H9 (cell line): ENCODE results near the gene CHCHD6. TPM values are rescaled to one million over a fixed set of nuclear protein-coding genes. Genes with fewer than 3 reads are reported as not detected.

Experiments
- DNase-seq: peaks from one replicate; pipeline ENCODE4 v3.0.0-alpha.2; 2017
- H2AFZ ChIP-seq: one replicate; pipeline ENCODE4 v1.6.1; 2013; ENCODE audit warnings: mild to moderate bottlenecking, low read length, control low read depth, moderate library complexity
- H2AK5ac ChIP-seq: 2 replicates; pipeline ENCODE4 v1.6.1; 2013; ENCODE audit warnings: low read length, control low read depth, mixed read lengths; ENCODE audit not compliant: insufficient read length
- H2BK120ac ChIP-seq: one replicate; pipeline ENCODE4 v1.6.1; 2013; ENCODE audit warnings: low read depth, mild to moderate bottlenecking, low read length, control low read depth, inconsistent platforms; ENCODE audit not compliant: poor library complexity, severe bottlenecking
- H2BK12ac ChIP-seq: 2 replicates; pipeline ENCODE4 v1.6.1; 2013; ENCODE audit warnings: low read length, control low read depth, mixed read lengths, low read depth; ENCODE audit not compliant: insufficient read length
- H2BK15ac ChIP-seq: 2 replicates; pipeline ENCODE4 v1.6.1; 2013; ENCODE audit warnings: low read depth, low read length, control low read depth
- H2BK20ac ChIP-seq: one replicate; pipeline ENCODE4 v1.6.1; 2013; ENCODE audit warnings: low read depth, mild to moderate bottlenecking, low read length, control low read depth, inconsistent platforms; ENCODE audit not compliant: poor library complexity, severe bottlenecking
- H2BK5ac ChIP-seq: 2 replicates; pipeline ENCODE4 v1.6.1; 2013; ENCODE audit warnings: low read length, control low read depth, mixed read lengths; ENCODE audit not compliant: insufficient read length
- H3K14ac ChIP-seq: 2 replicates; pipeline ENCODE4 v1.6.1; 2013; ENCODE audit warnings: low read length, control low read depth; ENCODE audit not compliant: insufficient read depth
- H3K18ac ChIP-seq: 2 replicates; pipeline ENCODE4 v1.6.1; 2013; ENCODE audit warnings: low read depth, mild to moderate bottlenecking, mixed read lengths, low read length, control low read depth; ENCODE audit not compliant: insufficient read length
- H3K23ac ChIP-seq: 2 replicates; pipeline ENCODE4 v1.6.1; 2013; ENCODE audit warnings: low read length, control low read depth, mixed read lengths, low read depth; ENCODE audit not compliant: insufficient read length
- H3K23me2 ChIP-seq: 2 replicates; pipeline ENCODE4 v1.6.1; 2013; ENCODE audit warnings: low read depth, mild to moderate bottlenecking, mixed read lengths, low read length, control low read depth; ENCODE audit not compliant: insufficient read length, poor library complexity, severe bottlenecking
- H3K27ac ChIP-seq: 2 replicates; pipeline ENCODE4 v1.5.1; 2013; ENCODE audit warnings: low read length, control low read depth, mixed read lengths, low read depth; ENCODE audit not compliant: insufficient read length
- H3K27me3 ChIP-seq: 2 replicates; pipeline ENCODE4 v1.6.1; 2013; ENCODE audit warnings: low read length, control low read depth, inconsistent platforms; ENCODE audit not compliant: insufficient read depth
- H3K4ac ChIP-seq: 2 replicates; pipeline ENCODE4 v1.6.1; 2013; ENCODE audit warnings: low read depth, mild to moderate bottlenecking, control low read depth, inconsistent platforms, low read length, moderate library complexity
- H3K4me1 ChIP-seq: 2 replicates; pipeline ENCODE4 v1.6.1; 2013; ENCODE audit warnings: low read length, control low read depth, inconsistent platforms; ENCODE audit not compliant: insufficient read depth
- H3K4me2 ChIP-seq: 2 replicates; pipeline ENCODE4 v1.6.1; 2013; ENCODE audit warnings: low read length, control low read depth, mixed read lengths; ENCODE audit not compliant: insufficient read length, insufficient read depth
- H3K56ac ChIP-seq: 2 replicates; pipeline ENCODE4 v1.6.1; 2013; ENCODE audit warnings: low read depth, mild to moderate bottlenecking, mixed read lengths, low read length, control low read depth; ENCODE audit not compliant: insufficient read length
- H3K79me1 ChIP-seq: 2 replicates; pipeline ENCODE4 v1.6.1; 2013; ENCODE audit warnings: low read depth, mild to moderate bottlenecking, moderate library complexity, low read length, control low read depth, inconsistent platforms; ENCODE audit not compliant: insufficient read depth, poor library complexity, severe bottlenecking
- H3K79me2 ChIP-seq: 2 replicates; pipeline ENCODE4 v1.6.1; 2013; ENCODE audit warnings: low read length, control low read depth, inconsistent platforms; ENCODE audit not compliant: insufficient read depth
- H3K9ac ChIP-seq: 2 replicates; pipeline ENCODE4 v1.6.1; 2013; ENCODE audit warnings: low read length, control low read depth, mixed read lengths; ENCODE audit not compliant: insufficient read length; ENCODE audit errors: extremely low read depth
- H3K9me3 ChIP-seq: one replicate; pipeline ENCODE4 v1.6.1; 2013; ENCODE audit warnings: low read depth, low read length, inconsistent platforms; ENCODE audit not compliant: control insufficient read depth
- H3T11ph ChIP-seq: one replicate; pipeline ENCODE4 v1.6.1; 2013; ENCODE audit warnings: mild to moderate bottlenecking, low read length, control low read depth, inconsistent platforms
- H4K20me1 ChIP-seq: one replicate; pipeline ENCODE4 v1.6.1; 2013; ENCODE audit not compliant: control insufficient read depth, insufficient read length, insufficient read depth
- H4K5ac ChIP-seq: 2 replicates; pipeline ENCODE4 v1.6.1; 2013; ENCODE audit warnings: low read depth, mild to moderate bottlenecking, mixed read lengths, low read length, control low read depth; ENCODE audit not compliant: insufficient read length
- H4K8ac ChIP-seq: replicated peaks from 2 replicates; pipeline ENCODE4 v1.6.1; 2013; ENCODE audit warnings: low read length, control low read depth, mixed read lengths, low read depth; ENCODE audit not compliant: insufficient read length
- H4K91ac ChIP-seq: 2 replicates; pipeline ENCODE4 v1.6.1; 2013; ENCODE audit warnings: low read depth, mild to moderate bottlenecking, moderate library complexity, mixed read lengths, low read length, control low read depth; ENCODE audit not compliant: insufficient read length
- H3K27ac Mint-ChIP-seq, 3 experiments: 2 replicates in 2 of 3; 3 replicates in 1 of 3; pipeline ENCODE4 v1.8.0; 2020 to 2021; ENCODE audit warnings: mixed read lengths in 3 of 3, mild to moderate bottlenecking in 1 of 3, moderate library complexity in 1 of 3
- H3K27me3 Mint-ChIP-seq: 2 replicates; pipeline ENCODE4 v1.8.0; 2021; ENCODE audit warnings: low read depth, mild to moderate bottlenecking, moderate library complexity, mixed read lengths
- H3K36me3 Mint-ChIP-seq, 3 experiments: 2 replicates in 2 of 3; 3 replicates in 1 of 3; pipeline ENCODE4 v1.8.0; 2020 to 2021; ENCODE audit warnings: low read depth in 3 of 3, mixed read lengths in 3 of 3; ENCODE audit not compliant: insufficient read depth in 1 of 3
- H3K4me1 Mint-ChIP-seq, 2 experiments: 2 replicates each; pipeline ENCODE4 v1.8.0; 2020; ENCODE audit warnings: mixed read lengths in 2 of 2
- H3K4me3 Mint-ChIP-seq, 2 experiments: 2 replicates in 1 of 2; 3 replicates in 1 of 2; pipeline ENCODE4 v1.8.0; 2020 to 2021; ENCODE audit warnings: mild to moderate bottlenecking in 2 of 2, mixed read lengths in 2 of 2, moderate library complexity in 1 of 2
- H3K9me3 Mint-ChIP-seq, 2 experiments: 2 replicates in 1 of 2; 3 replicates in 1 of 2; pipeline ENCODE4 v1.8.0; 2020; ENCODE audit warnings: mild to moderate bottlenecking in 2 of 2, mixed read lengths in 2 of 2, moderate library complexity in 1 of 2
- CTCF ChIP-seq: fragments of 200-600 bp; sonication (generic); conservative IDR thresholded peaks from 3 replicates; pipeline ENCODE4 v1.8.0; 2021; ENCODE audit warnings: antibody characterized with exemption, mild to moderate bottlenecking
- WGBS: extraction: QIAGEN DNeasy Blood & Tissue Kit; methylation state at CpG from one replicate; pipeline ENCODE4 v1.1.7; 2013; ENCODE audit warnings: missing lambda C conversion rate, low lambda C conversion rate, mixed read lengths; ENCODE audit not compliant: insufficient read length; ENCODE audit errors: extremely low coverage; 5-methylcytosine and 5-hydroxymethylcytosine counted together
- total RNA-seq: library from RNA; stranded (reverse); gene quantifications from 2 replicates; pipeline ENCODE4 v1.2.1, GENCODE V29; 2021

CHCHD6 gene
- total RNA-seq, 1 experiment from 2014 or later, result 34.2 TPM

DNA sequence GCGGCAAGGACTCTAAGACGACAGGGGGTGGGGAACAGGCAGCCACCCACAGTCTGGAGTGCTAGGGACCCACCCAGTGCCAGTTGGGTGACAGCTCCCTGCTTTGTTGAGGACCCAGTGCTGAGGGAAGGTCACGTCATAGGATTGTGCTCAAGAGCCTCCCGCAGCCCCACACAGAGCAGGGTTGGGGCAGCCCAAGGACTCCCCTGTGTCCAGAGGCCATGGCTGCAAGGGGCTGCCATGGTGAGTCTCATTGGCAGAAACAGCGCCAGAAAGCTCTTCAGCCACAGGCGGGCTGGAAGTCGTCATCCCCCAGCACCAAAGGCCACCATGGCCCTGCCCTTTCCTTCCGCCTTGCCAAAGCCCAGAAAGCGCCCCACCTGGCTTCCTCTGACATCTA lies 241.9 kb downstream of the CHCHD6 start:
- H2AK5ac ChIP-seq, result no peak overlapping the region
- H3K4me1 ChIP-seq, result no peaks in the 10 kb centered on the region
- TF ChIP-seq CTCF, result no peak
- no peak overlapping the region for H3K4me2 ChIP-seq
- H3K56ac ChIP-seq, result no peak overlapping the region
- no peaks in the 10 kb centered on the region for H3K27me3 ChIP-seq
- no peak overlapping the region for H3T11ph ChIP-seq
- H3K23me2 ChIP-seq, result no peaks in the 10 kb centered on the region
- WGBS, result no CpG with 5 or more reads among the region's 9 CpGs
- H3K14ac ChIP-seq, result no peak overlapping the region
- no peaks in the 10 kb centered on the region for H3K79me2 ChIP-seq
- Mint-ChIP-seq H3K4me3 (no peak overlapping the region), H3K27ac (no peak overlapping the region), H3K27me3 (no peaks in the 10 kb centered on the region), H3K4me1 (peaks cover 0 to 12% of the 10 kb centered on the region in 2 experiments; a peak in 2 of 4 replicates), H3K36me3 (no peaks in the 10 kb centered on the region; a peak in 2 of 7 replicates), H3K9me3 (no peaks in the 10 kb centered on the region)
- no peak overlapping the region for H2AFZ ChIP-seq
- no peak overlapping the region for H3K18ac ChIP-seq
- no peak overlapping the region for H2BK15ac ChIP-seq
- H3K4ac ChIP-seq, result no peak overlapping the region
- no peak overlapping the region for H4K5ac ChIP-seq
- no peaks in the 10 kb centered on the region for H4K20me1 ChIP-seq
- H4K91ac ChIP-seq, result no peak overlapping the region
- no peak overlapping the region for H2BK12ac ChIP-seq
- no peak overlapping the region for H2BK5ac ChIP-seq
- DNase-seq, result no peak
- H3K79me1 ChIP-seq, result no peaks in the 10 kb centered on the region
- no peak overlapping the region for H3K23ac ChIP-seq
- no peak overlapping the region for H2BK120ac ChIP-seq
- H3K9me3 ChIP-seq, result no peaks in the 10 kb centered on the region
- H3K9ac ChIP-seq, result no peak overlapping the region
- no peak overlapping the region for H2BK20ac ChIP-seq
- H4K8ac ChIP-seq, result no peak overlapping the region
- H3K27ac ChIP-seq, result no peak overlapping the region
